Measurements from ENCODE around the gene COL18A1. TPM values are rescaled to one million over a fixed set of nuclear protein-coding genes. Genes with fewer than 3 reads are reported as not detected.

The COL18A1 gene
- total RNA-seq, 4 donors from 2014 or later, result 64.7 to 110 (median 98.9) TPM

GRCh38 chr21:45516071-45516670 is 111.2 kb downstream of the COL18A1 start:
- DNase-seq (ENCODE audit: low spot score) (no peak), ATAC-seq (ENCODE audit: low FRiP score) (no peak)
- TF ChIP-seq CTCF (IDR thresholded peaks at IDR 0.05), result no peak

DNA sequence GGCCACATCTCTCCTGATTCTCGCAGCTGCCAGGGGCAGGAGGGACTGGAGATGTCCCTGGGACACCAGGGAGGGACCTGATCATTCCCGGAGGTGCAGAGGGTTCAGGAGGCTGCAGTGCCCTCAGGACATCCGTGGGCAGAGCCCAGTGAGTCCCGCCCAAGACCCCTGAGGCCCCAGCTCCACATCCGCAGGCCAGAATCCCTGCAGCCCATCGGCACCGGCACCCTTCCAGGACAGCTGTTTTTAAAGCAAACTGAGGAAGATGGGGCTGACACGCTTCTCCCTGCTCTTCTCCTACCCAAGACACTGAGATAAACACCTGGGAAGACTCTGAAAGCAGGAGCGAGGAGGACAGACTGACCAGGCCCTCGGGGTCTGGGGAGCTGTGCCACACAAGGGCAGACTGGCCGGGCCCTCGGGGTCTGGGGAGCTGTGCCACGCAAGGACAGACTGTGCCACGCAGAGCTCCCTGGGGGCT is 111.7 kb downstream of the COL18A1 start:
- ATAC-seq (ENCODE audit: low FRiP score) (no peak), DNase-seq (ENCODE audit: low spot score) (no peak)
- no peak for TF ChIP-seq CTCF (IDR thresholded peaks at IDR 0.05)

- DNase-seq (ENCODE audit: low spot score) (no peak), ATAC-seq (ENCODE audit: low FRiP score) (no peak)
- no peak for TF ChIP-seq CTCF (IDR thresholded peaks at IDR 0.05)
Measured at GRCh38 chr21:45517249-45518065, 112.5 kb downstream of the COL18A1 start.

- ATAC-seq (ENCODE audit: low FRiP score) (no peak), DNase-seq (ENCODE audit: low spot score) (no peak)
- no peak for TF ChIP-seq CTCF (IDR thresholded peaks at IDR 0.05)
Measured at GRCh38 chr21:45518742-45519141, 113.8 kb downstream of the COL18A1 start.

DNA sequence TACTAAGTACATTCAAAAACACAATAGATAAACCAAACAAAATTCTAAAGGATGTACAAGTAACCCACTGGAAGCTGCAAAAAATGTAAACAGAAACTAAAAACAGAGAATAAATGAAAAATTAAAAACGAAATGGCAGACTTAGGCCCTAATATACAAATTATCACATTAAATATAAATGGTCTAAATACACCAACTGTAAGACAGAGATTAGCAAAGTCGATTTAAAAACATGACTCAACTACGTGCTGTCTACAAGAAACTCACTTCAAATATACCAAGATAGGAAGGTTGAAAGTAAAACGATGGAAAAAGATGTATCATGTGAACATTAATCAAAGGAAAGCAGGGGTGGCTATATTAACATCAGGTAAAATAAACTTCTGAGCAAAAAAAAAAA is 114.2 kb downstream of the COL18A1 start:
- no peak for DNase-seq (ENCODE audit: low spot score)
- no peak for TF ChIP-seq CTCF (IDR thresholded peaks at IDR 0.05)
- no peak for ATAC-seq (ENCODE audit: low FRiP score)

DNA sequence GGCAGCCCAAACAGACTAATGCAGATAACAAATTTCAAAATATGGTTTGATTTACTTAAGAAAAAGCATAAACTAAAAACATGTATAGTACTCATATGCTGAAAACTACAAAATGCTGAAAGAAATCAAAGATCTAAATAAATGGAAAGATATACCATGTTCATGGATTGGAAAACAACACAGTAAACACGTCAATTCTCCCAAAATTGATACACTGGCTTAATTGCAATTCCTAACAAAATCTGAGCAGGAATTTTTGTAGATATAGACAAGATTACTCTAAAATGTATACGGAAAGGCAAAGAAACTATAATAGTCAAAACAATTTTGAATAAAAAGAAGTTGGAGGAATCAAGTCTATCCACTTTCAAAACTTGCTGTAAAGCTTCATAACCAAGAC is 116.3 kb downstream of the COL18A1 start:
- ATAC-seq (ENCODE audit: low FRiP score) (no peak), DNase-seq (ENCODE audit: low spot score) (no peak)
- no peak for TF ChIP-seq CTCF (IDR thresholded peaks at IDR 0.05)

DNA sequence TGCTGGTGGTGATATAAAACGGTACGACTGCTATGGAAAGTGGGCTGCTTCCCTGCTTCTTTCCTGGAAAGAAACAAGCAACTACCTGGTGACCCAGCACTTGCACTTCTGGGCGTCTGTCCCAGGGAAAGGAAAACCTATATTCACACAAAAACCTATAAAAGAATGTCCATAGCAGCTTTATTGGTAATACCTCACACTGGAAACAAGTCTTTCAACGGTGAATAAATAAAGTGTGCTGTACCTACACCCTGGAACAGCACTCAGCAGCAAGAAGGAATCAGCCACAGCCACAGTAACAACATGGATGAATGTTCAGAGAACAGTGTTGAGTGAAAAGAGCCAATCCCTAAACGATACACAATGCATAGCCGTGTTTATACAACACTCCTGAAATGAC is 117.4 kb downstream of the COL18A1 start:
- ATAC-seq (ENCODE audit: low FRiP score) (no peak), DNase-seq (ENCODE audit: low spot score) (no peak)
- no peak for TF ChIP-seq CTCF (IDR thresholded peaks at IDR 0.05)
